ENCODE results near the gene SAMD4A.
A peak's percentile ranks its signal among the peaks of the same experiment; 100 is the strongest.

The SAMD4A gene

GRCh38 chr14:54735424-54735823, 168.5 kb downstream of the SAMD4A start:
- no peak for DNase-seq (ENCODE audit: low read depth)
- no peak overlapping the region for H3K4me3 ChIP-seq (ENCODE audit: low read length)

GRCh38 chr14:54737132-54737711, 170.3 kb downstream of the SAMD4A start:
- H3K4me3 ChIP-seq (ENCODE audit: low read length), result no peak overlapping the region
- TF ChIP-seq CTCF (conservative IDR thresholded peaks at IDR 0.05; ENCODE audit: low read depth, low read length), result no peak
- peak; percentile 17 for DNase-seq (ENCODE audit: low read depth)

More at GRCh38 chr14:54735424-54735823, 168.5 kb downstream of the SAMD4A start:
- no peak for TF ChIP-seq CTCF (conservative IDR thresholded peaks at IDR 0.05; ENCODE audit: low read depth, low read length)

GRCh38 chr14:54738009-54738408, 171.1 kb downstream of the SAMD4A start:
- no peak for DNase-seq (ENCODE audit: low read depth)
- TF ChIP-seq CTCF (conservative IDR thresholded peaks at IDR 0.05; ENCODE audit: low read depth, low read length), result no peak
- H3K4me3 ChIP-seq (ENCODE audit: low read length), result no peak overlapping the region

- no peak for DNase-seq (ENCODE audit: low read depth)
- no peak for TF ChIP-seq CTCF (conservative IDR thresholded peaks at IDR 0.05; ENCODE audit: low read depth, low read length)
- H3K4me3 ChIP-seq (ENCODE audit: low read length), result no peak overlapping the region
Observed at GRCh38 chr14:54739514-54739913, 172.6 kb downstream of the SAMD4A start.

- TF ChIP-seq CTCF (conservative IDR thresholded peaks at IDR 0.05; ENCODE audit: low read depth, low read length), result no peak
- no peak overlapping the region for H3K4me3 ChIP-seq (ENCODE audit: low read length)
- DNase-seq (ENCODE audit: low read depth), result no peak
Observed at GRCh38 chr14:54742492-54743350, 175.8 kb downstream of the SAMD4A start.

- no peak for TF ChIP-seq CTCF (conservative IDR thresholded peaks at IDR 0.05; ENCODE audit: low read depth, low read length)
- DNase-seq (ENCODE audit: low read depth), result no peak
- H3K4me3 ChIP-seq (ENCODE audit: low read length), result no peak overlapping the region
Observed at GRCh38 chr14:54743382-54743781, 176.5 kb downstream of the SAMD4A start.

GRCh38 chr14:54746019-54746418, 179.1 kb downstream of the SAMD4A start:
- no peak for DNase-seq (ENCODE audit: low read depth)
- H3K4me3 ChIP-seq (ENCODE audit: low read length), result no peak overlapping the region
- TF ChIP-seq CTCF (conservative IDR thresholded peaks at IDR 0.05; ENCODE audit: low read depth, low read length), result no peak

All from retinal pigment epithelial cell (primary cell).